HG02678 (cell line): ENCODE measurements around the gene CDCA4.

Experiments used
- ATAC-seq: cut with Tn5 transposase; IDR thresholded peaks from one replicate; pipeline ENCODE4 v1.9.1; 2021; ENCODE audit warnings: mild to moderate bottlenecking, moderate library complexity; ENCODE audit not compliant: unreplicated experiment

The CDCA4 gene

DNA sequence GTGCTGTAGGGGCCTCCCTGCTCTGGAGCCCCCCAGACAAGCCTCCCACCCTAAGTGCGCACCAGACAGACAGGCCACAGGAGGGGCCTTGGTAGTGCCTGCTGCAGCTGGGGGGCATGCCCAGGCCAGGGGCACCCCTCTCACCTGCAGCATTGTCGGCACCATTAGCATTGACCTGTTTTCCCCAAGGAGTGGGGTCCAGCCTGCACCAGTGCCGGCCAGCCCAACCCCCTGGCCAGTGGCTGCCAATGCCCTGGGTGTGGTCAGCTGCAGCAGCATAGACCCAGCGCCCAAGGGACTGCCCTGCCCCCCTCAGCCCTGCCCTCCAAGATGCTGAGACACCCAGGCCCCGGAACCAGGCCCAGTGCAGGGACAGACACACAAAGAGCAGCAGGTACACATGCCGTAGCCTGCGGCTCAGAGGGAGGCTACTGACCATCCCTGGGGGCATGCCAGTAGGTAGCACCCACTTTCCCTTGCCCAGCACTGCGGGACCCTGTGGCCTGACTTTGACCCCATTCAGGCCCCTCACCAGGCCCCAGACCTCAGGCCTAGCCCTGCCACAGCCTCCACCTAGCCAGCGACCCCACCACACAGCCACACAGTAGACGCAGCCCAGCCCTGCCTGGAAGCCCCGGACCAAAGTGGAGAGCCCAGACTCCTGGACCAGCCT is 43.7 kb downstream of the CDCA4 start:
- ATAC-seq = no peak

GRCh38 chr14:104976198-104977007 is 44.5 kb downstream of the CDCA4 start:
- no peak for ATAC-seq

- no peak for ATAC-seq
These were observed 45.2 kb downstream of the CDCA4 start for GRCh38 chr14:104975481-104976197.

DNA sequence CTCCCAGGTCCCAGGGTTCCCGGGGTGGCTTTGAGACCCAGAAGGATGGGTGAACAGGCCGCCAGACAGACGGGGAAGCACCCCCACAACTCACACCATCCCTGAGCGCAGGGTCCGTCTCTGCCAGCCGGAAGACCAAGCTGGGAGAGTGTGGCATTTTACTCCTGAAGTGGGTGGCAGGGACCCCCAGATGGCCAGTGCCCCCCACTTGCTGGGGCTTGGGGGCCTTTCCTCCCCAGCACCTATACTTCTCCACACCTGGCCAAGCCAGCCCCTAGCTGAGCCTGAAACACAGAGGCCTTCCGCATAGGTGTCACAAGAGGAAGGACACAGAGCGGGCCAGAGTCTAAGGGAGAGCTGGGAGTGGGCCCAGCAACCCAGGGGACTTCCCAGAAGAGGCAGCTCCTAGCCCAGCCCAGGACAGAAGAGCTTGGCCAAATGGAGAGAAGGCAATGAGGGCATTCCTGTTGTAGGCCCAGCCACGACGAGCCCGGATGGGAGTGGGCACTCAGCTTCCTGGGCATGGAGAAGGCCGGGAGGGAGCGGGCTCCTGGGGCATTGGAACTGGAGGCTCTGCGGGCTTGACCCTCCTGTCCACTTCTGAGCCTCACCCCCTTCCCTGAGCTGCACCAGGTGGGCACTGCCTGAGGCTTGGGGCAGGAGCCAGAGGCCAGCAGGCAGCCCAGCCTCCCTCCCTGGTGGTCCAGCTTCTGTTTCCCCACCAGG is 46.1 kb downstream of the CDCA4 start:
- no peak for ATAC-seq

GRCh38 chr14:104974146-104974541 is 46.7 kb downstream of the CDCA4 start:
- ATAC-seq = no peak

GRCh38 chr14:104973385-104974145 is 47.3 kb downstream of the CDCA4 start:
- ATAC-seq = no peak

DNA sequence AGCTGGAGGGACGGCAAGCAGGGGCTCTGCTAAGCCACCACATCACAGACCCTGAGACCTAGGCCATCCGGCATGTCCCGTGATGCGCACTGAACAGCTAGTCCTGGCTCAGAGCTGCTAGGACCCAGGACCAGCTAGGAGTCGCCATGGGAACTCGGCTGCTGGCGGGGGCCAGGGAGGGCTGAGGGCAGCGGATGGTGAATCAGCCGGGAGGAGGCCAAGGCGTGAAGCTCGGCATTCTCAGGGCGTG is 47.8 kb downstream of the CDCA4 start:
- no peak for ATAC-seq

DNA sequence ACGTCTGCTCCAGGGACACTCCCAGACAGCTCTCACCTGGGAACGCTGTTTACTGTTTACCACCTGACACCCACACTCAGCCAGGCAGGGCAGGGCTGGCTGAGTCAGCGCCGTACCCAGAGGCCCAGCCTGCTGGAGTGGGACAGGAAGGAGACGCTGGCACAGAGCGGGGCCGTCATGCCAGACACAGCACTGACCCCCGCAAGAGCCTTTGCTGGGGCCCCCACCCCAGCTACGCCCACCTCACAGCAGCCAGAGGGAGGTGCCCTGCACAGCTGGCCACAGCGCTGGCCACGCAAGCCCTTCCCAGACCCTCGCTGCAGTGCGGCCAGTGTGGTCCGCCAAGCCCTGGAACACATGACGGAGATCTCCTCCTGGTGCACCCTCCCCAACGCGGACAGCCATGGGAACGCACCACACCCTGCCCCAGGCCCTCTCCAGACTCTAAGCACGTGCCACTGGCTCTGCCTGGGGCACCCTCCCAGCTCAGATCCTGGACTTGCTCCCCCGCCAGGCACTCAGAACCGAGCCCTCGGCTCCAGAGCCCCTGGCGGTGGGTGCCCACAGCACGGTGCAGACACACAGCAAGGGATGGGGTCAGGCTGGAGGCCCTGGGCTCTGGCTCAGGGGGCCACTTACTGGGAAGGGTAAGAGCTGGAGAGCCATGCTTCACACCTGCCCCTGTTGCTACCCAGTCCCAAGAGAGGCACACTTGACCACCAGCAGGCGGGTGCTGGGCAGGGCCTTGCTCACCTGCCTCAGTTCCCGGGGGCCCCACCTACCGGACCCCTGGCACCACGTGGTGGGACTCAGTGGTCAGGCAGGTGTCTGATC is 48.4 kb downstream of the CDCA4 start:
- ATAC-seq = no peak

DNA sequence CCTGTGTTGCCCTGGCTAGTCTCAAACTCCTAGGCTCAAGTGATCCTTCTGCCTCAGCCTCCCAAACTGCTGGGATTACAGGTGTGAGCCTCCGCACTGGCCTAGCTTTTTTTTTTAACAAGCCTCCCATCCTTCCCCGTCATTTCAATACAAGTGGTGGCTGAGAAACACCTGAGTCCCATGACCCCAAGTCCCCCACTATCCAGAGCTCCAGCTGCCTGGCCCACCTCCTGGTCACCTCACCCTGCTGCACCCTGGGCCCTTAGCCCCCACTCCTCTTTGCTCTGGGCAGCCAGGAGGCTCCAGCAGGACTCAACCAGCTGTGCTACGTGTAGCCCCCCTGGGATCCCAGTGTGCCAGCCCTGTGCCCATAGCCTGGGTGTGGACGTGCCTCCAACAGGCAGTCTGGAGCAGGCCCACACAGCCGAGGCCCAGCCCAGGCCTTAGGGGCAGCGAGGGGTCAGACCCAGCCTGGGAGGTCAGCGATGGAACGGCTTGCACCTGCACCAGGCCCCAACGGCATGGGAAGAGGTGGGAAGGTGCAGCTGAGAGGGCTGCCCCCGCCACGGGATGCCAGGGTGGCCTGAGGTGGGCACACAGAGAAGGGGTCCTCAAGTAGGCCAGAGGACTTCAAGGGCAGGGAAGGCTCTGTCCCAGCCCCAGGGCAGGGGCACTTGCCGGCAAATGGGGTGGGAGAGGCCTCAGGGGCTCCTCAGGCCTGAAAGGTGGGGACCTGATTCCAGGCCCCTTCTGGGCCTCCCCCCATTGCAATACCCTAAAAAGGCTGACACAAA is 49.2 kb downstream of the CDCA4 start:
- ATAC-seq = no peak

DNA sequence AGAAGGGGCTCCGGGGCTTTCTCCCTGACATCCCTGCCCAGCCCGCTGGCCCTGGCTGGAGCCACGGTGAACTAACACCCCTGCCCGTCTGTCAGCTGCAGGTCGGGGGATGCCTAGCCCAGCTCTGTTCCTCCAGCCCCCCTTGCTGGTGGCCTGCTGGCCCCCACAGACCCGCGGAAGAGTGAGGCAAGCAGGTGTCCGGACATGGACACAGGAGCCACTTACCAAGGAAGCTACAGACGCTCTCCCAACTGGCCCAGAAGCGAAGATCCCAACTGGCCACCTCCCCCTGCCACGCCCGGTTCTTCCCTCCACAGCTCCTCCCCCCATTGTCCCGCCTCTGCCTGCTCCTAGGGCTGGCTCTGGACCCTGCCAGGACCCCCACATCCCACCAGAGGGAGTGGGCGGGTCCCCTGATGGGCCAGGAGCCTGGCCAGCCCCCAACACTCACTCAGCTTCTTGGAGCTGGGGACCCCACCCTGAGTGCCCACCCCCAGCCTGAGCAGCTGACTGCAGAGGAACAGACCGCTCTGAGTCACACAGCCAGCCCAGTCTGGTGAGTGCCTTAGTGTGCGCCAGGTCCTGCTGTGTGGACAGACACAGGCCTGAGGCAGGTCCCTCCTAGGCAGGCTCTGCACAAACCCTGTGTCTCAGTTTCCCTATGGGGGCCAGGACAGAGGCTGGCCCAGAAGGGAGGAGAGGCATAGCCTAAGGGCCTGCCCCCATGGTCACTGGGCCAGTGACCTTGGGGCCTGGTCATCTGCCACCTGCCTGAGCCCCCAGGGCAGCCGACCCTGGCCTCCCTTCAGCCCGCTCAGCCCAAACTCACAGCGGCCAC is 50.4 kb downstream of the CDCA4 start:
- ATAC-seq = no peak

DNA sequence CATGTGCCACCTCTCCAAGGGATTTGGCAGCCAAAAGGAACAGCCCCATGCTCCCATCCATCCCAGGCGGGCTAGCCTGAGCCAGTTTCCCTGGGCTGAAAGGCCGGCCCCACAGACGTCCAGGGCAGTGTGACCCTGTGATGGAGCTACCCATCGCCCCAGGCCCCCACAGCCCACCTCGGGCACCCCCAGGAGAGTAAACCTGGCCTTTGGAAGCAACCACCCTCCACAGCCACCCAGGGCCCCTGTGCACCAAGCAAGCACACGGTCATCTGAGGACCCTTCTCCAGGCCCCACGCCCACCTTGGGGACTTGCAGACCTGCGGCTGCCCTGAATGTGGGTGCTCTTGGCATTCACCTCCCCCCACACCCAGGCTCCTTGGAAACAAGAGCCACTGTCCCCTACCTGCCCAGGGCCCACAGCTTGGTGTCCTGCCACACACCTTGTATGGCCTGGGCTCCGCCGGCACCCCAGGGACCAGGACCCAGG is 51.1 kb downstream of the CDCA4 start:
- no peak for ATAC-seq

GRCh38 chr14:104968541-104969401 is 52.1 kb downstream of the CDCA4 start:
- ATAC-seq = no peak

DNA sequence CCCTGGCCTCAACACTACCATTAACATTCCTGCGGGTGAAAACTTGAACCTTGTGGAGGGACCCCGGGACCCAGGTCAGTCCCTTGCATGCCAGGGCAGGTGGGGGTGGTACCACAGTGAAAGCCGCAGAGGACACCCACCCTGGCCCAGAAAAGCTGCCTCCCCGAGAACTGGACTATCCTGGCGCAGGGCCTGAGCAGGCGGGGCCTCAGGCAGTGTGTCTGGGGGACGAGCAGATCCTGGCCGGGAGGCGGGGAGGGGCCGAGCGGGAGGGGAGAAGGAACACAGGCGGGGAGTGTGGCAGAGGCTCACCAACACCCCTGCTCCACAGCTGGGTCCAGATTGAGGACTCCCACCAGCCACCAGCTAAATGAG is 52.7 kb downstream of the CDCA4 start:
- no peak for ATAC-seq

GRCh38 chr14:104967386-104968152 is 53.3 kb downstream of the CDCA4 start:
- no peak for ATAC-seq

- no peak for ATAC-seq
These were observed 53.9 kb downstream of the CDCA4 start for GRCh38 chr14:104966981-104967385.

DNA sequence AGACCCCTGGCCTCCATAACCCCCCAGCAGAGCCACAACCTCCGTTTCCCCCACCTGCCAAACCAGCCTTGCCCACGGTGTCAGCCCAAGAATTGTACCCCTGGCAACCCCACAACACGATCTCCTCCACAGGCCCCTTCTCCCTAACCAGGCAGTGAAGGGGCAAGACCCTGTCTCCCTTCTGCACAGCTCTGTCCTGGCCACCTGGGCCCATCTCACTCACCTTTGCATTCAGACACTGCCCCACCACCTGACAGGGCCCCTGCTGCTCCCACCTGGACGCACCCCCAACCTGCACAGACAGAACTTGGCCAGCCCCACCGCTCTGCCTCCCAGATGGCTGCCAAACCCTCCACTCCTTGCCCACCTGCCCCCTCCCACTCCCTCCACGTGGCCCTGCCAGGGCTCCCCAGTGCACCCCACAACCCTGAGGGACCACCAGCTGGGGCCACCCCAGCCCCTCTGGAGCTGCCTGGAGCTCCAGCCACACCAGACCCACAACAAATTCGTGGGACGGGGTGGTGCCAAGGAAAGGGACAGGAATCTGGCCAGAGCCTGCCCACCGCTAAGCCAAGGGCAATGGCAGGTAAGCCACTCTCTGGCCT is 54.5 kb downstream of the CDCA4 start:
- ATAC-seq = no peak
